HG03280 (cell line): ENCODE measurements around the gene TMEM250.
"Not testable (repeated sequence)": the region's sequence is repeated elsewhere in the genome, so short reads cannot be mapped to it uniquely, and the experiment has no call there.

Experiments
- ATAC-seq: cut with Tn5 transposase; IDR thresholded peaks from one replicate; pipeline ENCODE4 v1.9.1; 2021; ENCODE audit warnings: mild to moderate bottlenecking, moderate library complexity; ENCODE audit not compliant: unreplicated experiment

TMEM250 gene

GRCh38 chr9:136114610-136115009 is 4.1 kb downstream of the TMEM250 start:
- no peak for ATAC-seq

- no peak for ATAC-seq
These were observed 6.1 kb downstream of the TMEM250 start for GRCh38 chr9:136112541-136112940.

- no peak for ATAC-seq
These were observed 6.8 kb downstream of the TMEM250 start for GRCh38 chr9:136111910-136112309.

- no peak for ATAC-seq
These were observed 7.5 kb downstream of the TMEM250 start for GRCh38 chr9:136111190-136111589.

GRCh38 chr9:136110082-136111061 is 8.3 kb downstream of the TMEM250 start:
- ATAC-seq, result no peak

- peak; percentile 76 for ATAC-seq
These were observed 9.2 kb downstream of the TMEM250 start for GRCh38 chr9:136109351-136110081.

- no peak for ATAC-seq
These were observed 9.9 kb downstream of the TMEM250 start for GRCh38 chr9:136108648-136109266.

GRCh38 chr9:136107953-136108647 is 10.6 kb downstream of the TMEM250 start:
- no peak for ATAC-seq

- ATAC-seq, result no peak
These were observed 11.3 kb downstream of the TMEM250 start for GRCh38 chr9:136107155-136107952.

- ATAC-seq, result no peak
These were observed 13.1 kb downstream of the TMEM250 start for GRCh38 chr9:136105398-136106135.

- ATAC-seq, result no peak
These were observed 13.8 kb downstream of the TMEM250 start for GRCh38 chr9:136104916-136105315.

- no peak for ATAC-seq
These were observed 14.2 kb downstream of the TMEM250 start for GRCh38 chr9:136104488-136104800.

- ATAC-seq, result no peak
These were observed 14.8 kb downstream of the TMEM250 start for GRCh38 chr9:136103651-136104487.

- not testable (repeated sequence) for ATAC-seq
These were observed 17.0 kb downstream of the TMEM250 start for GRCh38 chr9:136101615-136102074.

- ATAC-seq, result no peak
These were observed 17.7 kb downstream of the TMEM250 start for GRCh38 chr9:136100700-136101614.

- no peak for ATAC-seq
These were observed 19.1 kb downstream of the TMEM250 start for GRCh38 chr9:136099542-136099941.

GRCh38 chr9:136098844-136099243 is 19.8 kb downstream of the TMEM250 start:
- ATAC-seq, result no peak
